ENCODE results near the gene FAM227B. TPM values are rescaled to one million over a fixed set of nuclear protein-coding genes. Genes with fewer than 3 reads are reported as not detected.

The FAM227B gene
- total RNA-seq, 2 donors from 2014 or later, result 2.1 TPM; not detected in 1

DNA sequence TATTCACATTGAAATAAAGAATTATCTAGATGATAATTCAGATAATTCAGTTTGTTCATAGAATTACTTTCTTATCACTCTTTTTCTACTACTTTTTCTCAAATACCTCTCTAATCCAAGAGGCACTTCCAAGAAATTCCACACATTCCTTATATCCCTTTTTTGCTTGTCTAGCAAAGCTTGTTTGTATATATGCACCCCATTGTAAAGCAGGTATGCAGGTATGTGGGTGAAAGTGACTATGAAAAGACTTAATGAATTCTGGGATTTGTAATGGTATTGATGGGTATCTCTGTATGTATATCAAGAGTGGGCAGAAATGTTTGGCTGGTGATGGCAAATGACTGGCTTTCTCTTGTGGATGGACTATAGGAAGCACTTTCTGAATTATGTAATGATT is 291.7 kb downstream of the FAM227B start:
- Histone ChIP-seq H3K4me3 (no peak overlapping the region), H3K27ac (no peak overlapping the region), H3K27me3 (no peaks in the 10 kb centered on the region), H3K4me1 (no peaks in the 10 kb centered on the region), H3K9me3 (no peaks in the 10 kb centered on the region), H3K36me3 (replicated peaks in 1 of 2; ENCODE audit: insufficient read depth in 1 of 2, low read depth in 2 of 2) (no peaks in the 10 kb centered on the region)
- TF ChIP-seq, protein P1, sequence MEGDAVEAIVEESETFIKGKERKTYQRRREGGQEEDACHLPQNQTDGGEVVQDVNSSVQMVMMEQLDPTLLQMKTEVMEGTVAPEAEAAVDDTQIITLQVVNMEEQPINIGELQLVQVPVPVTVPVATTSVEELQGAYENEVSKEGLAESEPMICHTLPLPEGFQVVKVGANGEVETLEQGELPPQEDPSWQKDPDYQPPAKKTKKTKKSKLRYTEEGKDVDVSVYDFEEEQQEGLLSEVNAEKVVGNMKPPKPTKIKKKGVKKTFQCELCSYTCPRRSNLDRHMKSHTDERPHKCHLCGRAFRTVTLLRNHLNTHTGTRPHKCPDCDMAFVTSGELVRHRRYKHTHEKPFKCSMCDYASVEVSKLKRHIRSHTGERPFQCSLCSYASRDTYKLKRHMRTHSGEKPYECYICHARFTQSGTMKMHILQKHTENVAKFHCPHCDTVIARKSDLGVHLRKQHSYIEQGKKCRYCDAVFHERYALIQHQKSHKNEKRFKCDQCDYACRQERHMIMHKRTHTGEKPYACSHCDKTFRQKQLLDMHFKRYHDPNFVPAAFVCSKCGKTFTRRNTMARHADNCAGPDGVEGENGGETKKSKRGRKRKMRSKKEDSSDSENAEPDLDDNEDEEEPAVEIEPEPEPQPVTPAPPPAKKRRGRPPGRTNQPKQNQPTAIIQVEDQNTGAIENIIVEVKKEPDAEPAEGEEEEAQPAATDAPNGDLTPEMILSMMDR (IDR thresholded peaks at IDR 0.05), result no peak
- intact Hi-C loops (cut with DNase I), result no loop called here
- ATAC-seq (no peak), DNase-seq (no peak)

DNA sequence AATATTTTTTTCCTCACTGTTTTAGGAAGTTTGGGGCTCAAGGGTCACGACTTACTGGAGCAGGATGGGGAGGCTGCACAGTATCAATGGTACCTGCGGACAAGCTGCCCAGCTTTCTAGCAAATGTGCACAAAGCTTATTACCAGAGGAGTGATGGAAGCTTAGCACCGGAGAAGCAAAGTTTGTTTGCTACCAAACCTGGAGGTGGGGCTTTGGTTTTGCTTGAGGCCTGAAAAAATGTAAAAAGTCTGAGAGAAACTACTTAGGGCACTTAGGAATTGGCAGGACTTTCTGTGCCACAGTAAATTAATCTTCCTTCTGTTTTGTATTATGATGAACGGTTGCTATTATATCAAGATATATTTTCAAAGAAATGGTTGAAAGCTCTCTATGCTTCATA is 292.7 kb downstream of the FAM227B start:
- intact Hi-C loops (cut with DNase I), result no loop called here
- WGBS, 2 donors, result 92 to 93% methylated on average over 4 of the region's 4 CpGs
- Histone ChIP-seq H3K9me3 (no peaks in the 10 kb centered on the region), H3K36me3 (replicated peaks in 1 of 2; ENCODE audit: insufficient read depth in 1 of 2, low read depth in 2 of 2) (no peaks in the 10 kb centered on the region), H3K27ac (no peak overlapping the region), H3K4me3 (no peak overlapping the region), H3K27me3 (no peaks in the 10 kb centered on the region), H3K4me1 (no peaks in the 10 kb centered on the region)
- ATAC-seq, result no peak
- TF ChIP-seq, protein P1 (IDR thresholded peaks at IDR 0.05), result no peak
- no peak for TF ChIP-seq POLR2A (IDR thresholded peaks at IDR 0.05)
- DNase-seq, result no peak

DNA sequence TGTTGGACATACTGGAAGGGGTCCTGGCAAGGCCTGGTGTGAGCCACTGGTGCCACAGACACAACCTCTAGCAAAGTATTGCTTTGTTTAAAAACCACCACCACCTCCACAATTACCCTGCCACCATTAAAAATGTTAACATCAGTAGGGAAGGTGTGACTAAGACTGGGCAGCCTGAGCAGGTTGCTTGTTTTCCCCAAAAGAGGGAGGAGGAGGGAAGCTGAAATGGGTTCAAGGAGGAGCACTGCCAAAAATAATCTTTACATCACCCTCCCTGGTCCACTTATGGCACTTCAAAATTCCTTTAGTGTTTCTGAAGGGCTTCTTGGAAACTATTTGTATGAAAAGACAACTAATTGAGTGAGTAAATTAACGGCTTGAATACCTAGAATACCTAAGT is 297.4 kb downstream of the FAM227B start:
- H3K36me3 ChIP-seq (replicated peaks in 1 of 2; ENCODE audit: insufficient read depth in 1 of 2, low read depth in 2 of 2), result no peaks in the 10 kb centered on the region
- 80 to 83% methylated on average over 1 of the region's 1 CpG for WGBS, 2 donors
- intact Hi-C loops (cut with DNase I), result no loop called here
- no peaks in the 10 kb centered on the region for H3K4me1 ChIP-seq
- no peaks in the 10 kb centered on the region for H3K27me3 ChIP-seq
- no peak for TF ChIP-seq POLR2A (IDR thresholded peaks at IDR 0.05)
- TF ChIP-seq, protein P1 (IDR thresholded peaks at IDR 0.05), result no peak
- no peak overlapping the region for H3K4me3 ChIP-seq
- ATAC-seq, result no peak
- DNase-seq, result no peak
- no peak overlapping the region for H3K27ac ChIP-seq
- H3K9me3 ChIP-seq, result no peaks in the 10 kb centered on the region

DNA sequence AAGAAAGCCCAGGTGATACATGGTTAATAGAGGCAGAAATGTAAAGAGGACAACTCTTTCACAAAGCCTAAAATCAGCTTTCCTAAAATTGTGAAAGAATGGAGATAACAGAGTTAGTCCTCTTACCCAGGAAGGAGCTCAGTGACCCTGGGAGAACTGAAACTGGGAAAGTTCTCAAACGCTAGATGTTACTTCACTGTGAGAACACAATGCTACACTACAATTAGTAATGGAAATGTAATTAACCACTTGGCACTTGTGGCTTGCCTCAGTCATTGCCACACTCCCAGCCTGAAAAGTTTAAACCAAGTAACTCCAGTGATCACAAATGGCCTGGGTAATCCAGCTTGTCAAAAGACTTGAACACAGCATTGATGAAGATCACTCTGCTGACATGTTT is 300.3 kb downstream of the FAM227B start:
- no peaks in the 10 kb centered on the region for H3K27me3 ChIP-seq
- H3K4me1 ChIP-seq, result no peaks in the 10 kb centered on the region
- H3K36me3 ChIP-seq (replicated peaks in 1 of 2; ENCODE audit: insufficient read depth in 1 of 2, low read depth in 2 of 2), result no peaks in the 10 kb centered on the region
- no peaks in the 10 kb centered on the region for H3K9me3 ChIP-seq
- H3K4me3 ChIP-seq, result no peak overlapping the region
- ATAC-seq (no peak), DNase-seq (no peak)
- WGBS, 2 donors, result 61 to 70% methylated on average over 1 of the region's 1 CpG
- TF ChIP-seq, protein P1 (IDR thresholded peaks at IDR 0.05), result no peak
- TF ChIP-seq POLR2A (IDR thresholded peaks at IDR 0.05), result no peak
- H3K27ac ChIP-seq, result no peak overlapping the region
- intact Hi-C loops (cut with DNase I), result no loop called here

DNA sequence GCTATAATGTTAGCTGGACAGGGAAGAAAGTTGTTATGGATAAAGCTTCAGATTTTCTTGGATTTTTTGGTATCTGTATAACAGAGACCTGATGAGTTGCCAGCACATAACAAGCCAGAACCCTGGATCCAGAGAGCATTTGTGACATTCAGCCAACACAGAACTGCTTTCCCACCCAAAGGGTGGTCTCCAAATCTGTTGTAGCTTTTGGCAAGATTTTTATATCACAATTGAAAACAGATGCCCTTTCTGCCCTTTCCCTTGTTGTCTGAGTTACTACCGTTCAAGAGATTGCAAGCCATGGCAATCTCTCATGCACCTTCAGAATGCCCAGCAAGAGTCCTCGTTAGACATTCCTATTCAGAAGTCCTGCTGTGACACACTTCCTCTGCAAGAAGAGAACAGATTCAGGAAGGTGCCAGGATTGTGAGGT is 305.2 kb downstream of the FAM227B start:
- WGBS, 2 donors, result 76 to 78% methylated on average over 2 of the region's 2 CpGs
- no peak for DNase-seq
- TF ChIP-seq, protein P1 (IDR thresholded peaks at IDR 0.05), result no peak
- no peak for TF ChIP-seq POLR2A (IDR thresholded peaks at IDR 0.05)
- no peak overlapping the region for H3K4me3 ChIP-seq
- H3K9me3 ChIP-seq, result no peaks in the 10 kb centered on the region
- H3K27me3 ChIP-seq, result no peaks in the 10 kb centered on the region
- no peaks in the 10 kb centered on the region for H3K36me3 ChIP-seq (replicated peaks in 1 of 2; ENCODE audit: insufficient read depth in 1 of 2, low read depth in 2 of 2)
- ATAC-seq, result no peak
- intact Hi-C loops (cut with DNase I), result no loop called here
- H3K27ac ChIP-seq, result no peak overlapping the region
- no peaks in the 10 kb centered on the region for H3K4me1 ChIP-seq

Measured in body of pancreas (tissue), 4 donors.